Measurements from ENCODE around the gene MCAM.

Gene MCAM

DNA sequence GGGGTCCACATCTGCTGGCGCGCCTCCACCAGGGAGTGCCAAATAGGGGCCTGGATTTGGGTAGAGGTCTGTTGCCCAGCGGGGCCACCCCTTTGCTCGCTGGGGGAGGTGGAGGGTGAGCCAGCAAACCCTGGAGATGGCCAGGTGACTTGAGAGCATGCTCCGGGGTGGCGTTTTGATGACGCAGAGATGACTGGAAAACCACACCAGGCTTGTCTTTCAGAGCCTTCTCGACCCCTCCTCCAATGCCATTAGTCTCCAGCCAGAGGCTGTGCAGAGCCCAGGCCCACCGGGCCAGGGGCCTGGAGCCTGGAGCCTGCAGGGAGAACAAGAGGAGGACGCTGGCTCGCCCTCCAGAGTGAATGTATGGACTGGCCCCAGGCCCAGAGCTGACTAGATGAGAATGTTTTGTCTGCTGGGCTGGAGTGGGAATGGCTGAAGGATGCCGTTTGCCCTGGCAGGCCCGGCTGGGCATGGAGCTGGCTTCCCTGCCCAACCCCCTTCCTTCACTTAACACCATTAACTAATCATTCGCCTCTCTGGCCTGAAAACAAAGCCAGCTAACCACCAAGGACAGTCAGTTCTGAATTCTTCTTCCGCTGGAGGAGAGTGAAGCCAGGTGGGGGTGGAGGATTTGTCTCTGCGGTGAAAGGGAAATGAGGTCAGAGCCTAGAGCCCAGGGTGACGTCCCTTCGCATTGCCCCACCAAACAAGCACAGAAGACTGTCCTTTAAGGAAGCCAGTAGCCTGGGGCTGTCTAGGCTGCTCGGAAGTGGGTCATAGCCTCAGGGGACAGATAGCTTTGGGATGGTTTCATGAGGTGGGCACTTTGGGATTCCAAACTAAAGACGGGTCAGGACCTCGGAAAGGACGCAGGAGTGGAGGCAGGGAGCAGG, 1.6 kb upstream of the MCAM start:
- TF ChIP-seq FOXP2 (optimal IDR thresholded peaks at IDR 0.05; ENCODE audit: borderline replicate concordance, extremely low read depth, extremely low read length, insufficient read depth) = no peak
- no peak; the same call in 1 of the 2 replicates for TF ChIP-seq POLR2AphosphoS5 (IDR thresholded peaks at IDR 0.05; ENCODE audit: low read depth, low read length)
- no peak for TF ChIP-seq TAF1 (IDR thresholded peaks at IDR 0.05; ENCODE audit: borderline replicate concordance, insufficient read depth, low read length)
- TF ChIP-seq, protein P1, sequence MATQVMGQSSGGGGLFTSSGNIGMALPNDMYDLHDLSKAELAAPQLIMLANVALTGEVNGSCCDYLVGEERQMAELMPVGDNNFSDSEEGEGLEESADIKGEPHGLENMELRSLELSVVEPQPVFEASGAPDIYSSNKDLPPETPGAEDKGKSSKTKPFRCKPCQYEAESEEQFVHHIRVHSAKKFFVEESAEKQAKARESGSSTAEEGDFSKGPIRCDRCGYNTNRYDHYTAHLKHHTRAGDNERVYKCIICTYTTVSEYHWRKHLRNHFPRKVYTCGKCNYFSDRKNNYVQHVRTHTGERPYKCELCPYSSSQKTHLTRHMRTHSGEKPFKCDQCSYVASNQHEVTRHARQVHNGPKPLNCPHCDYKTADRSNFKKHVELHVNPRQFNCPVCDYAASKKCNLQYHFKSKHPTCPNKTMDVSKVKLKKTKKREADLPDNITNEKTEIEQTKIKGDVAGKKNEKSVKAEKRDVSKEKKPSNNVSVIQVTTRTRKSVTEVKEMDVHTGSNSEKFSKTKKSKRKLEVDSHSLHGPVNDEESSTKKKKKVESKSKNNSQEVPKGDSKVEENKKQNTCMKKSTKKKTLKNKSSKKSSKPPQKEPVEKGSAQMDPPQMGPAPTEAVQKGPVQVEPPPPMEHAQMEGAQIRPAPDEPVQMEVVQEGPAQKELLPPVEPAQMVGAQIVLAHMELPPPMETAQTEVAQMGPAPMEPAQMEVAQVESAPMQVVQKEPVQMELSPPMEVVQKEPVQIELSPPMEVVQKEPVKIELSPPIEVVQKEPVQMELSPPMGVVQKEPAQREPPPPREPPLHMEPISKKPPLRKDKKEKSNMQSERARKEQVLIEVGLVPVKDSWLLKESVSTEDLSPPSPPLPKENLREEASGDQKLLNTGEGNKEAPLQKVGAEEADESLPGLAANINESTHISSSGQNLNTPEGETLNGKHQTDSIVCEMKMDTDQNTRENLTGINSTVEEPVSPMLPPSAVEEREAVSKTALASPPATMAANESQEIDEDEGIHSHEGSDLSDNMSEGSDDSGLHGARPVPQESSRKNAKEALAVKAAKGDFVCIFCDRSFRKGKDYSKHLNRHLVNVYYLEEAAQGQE (IDR thresholded peaks at IDR 0.05; ENCODE audit: insufficient read depth in 1 of 2, low read depth in 2 of 2, low read length in 2 of 2) = no peak
- no peak for TF ChIP-seq SIN3A (IDR thresholded peaks at IDR 0.05; ENCODE audit: borderline replicate concordance, insufficient read depth, low read length)

DNA sequence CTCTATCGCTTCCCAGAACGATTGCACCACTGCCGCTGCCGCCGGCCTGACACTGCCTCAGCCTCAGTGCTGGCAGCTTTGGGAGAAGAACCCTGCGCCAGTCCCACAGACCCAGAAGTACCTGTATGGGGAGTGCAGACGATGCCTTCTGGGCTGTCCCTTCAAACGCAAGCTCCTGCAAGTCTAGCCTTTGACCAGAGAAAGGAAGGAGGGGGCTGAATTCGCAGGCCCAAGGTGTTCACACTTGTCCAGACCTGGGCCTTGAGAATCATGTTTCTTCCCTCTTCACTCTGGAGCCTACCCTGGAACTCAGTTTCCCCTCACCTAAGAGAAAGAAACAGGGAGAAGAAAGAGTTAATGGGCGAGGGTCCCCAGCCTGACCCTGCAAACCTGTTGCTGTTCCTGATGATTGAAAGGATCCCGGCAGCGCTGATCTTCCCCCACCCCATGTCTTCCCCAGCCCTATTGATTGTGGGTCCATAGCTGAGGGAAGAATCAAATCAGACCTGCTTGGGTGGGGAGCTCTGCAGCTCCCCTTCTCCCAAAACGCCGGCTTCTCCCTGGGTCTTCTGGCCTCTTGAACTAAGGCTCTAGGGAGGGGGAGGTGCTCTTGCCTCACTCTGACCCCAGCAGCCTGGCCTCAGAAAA, 786 bp upstream of the MCAM start:
- TF ChIP-seq SIN3A (IDR thresholded peaks at IDR 0.05; ENCODE audit: borderline replicate concordance, insufficient read depth, low read length) = no peak

DNA sequence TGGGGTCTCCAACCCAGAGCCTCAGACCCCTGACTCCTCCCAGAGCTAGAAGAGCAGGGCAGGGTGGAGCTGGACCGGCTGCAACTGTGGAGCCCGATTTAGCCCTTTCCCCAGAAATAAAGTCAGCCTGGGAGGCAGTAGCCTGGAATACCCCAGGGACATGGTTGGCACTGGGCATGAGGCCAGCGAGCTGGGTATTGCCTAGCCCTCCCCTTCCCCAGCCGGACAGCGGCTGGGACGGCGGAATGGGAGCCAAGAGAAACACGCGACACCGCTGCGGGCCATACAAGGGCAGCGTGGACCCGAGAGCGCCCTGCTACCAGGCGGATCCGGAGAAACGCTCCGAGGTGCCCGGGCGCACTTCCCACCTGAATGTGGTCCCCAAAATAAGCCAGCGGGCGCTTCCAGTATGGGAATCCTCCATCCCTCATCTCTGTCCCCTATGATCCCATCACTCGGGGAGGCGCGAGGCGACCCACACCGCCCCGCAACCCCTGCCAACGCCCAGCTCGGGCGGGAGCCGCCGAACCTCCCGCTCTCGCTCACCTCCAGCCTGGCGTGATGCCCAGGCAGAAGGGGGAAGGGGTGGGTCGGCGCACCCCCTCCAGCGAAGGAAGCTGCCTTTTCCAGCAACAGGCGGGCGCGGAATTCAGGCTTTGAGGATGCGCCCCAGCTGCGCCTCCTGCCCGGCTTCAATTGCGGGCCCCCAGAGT, 758 bp downstream of the MCAM start:
- TF ChIP-seq FOXP2 (optimal IDR thresholded peaks at IDR 0.05; ENCODE audit: borderline replicate concordance, extremely low read depth, extremely low read length, insufficient read depth) (no peak), SIN3A (IDR thresholded peaks at IDR 0.05; ENCODE audit: borderline replicate concordance, insufficient read depth, low read length) (no peak), POLR2AphosphoS5 (IDR thresholded peaks at IDR 0.05; ENCODE audit: low read depth, low read length) (no peak), TAF1 (IDR thresholded peaks at IDR 0.05; ENCODE audit: borderline replicate concordance, insufficient read depth, low read length) (no peak)
- TF ChIP-seq, protein P1 (IDR thresholded peaks at IDR 0.05; ENCODE audit: insufficient read depth in 1 of 2, low read depth in 2 of 2, low read length in 2 of 2) = no peak

DNA sequence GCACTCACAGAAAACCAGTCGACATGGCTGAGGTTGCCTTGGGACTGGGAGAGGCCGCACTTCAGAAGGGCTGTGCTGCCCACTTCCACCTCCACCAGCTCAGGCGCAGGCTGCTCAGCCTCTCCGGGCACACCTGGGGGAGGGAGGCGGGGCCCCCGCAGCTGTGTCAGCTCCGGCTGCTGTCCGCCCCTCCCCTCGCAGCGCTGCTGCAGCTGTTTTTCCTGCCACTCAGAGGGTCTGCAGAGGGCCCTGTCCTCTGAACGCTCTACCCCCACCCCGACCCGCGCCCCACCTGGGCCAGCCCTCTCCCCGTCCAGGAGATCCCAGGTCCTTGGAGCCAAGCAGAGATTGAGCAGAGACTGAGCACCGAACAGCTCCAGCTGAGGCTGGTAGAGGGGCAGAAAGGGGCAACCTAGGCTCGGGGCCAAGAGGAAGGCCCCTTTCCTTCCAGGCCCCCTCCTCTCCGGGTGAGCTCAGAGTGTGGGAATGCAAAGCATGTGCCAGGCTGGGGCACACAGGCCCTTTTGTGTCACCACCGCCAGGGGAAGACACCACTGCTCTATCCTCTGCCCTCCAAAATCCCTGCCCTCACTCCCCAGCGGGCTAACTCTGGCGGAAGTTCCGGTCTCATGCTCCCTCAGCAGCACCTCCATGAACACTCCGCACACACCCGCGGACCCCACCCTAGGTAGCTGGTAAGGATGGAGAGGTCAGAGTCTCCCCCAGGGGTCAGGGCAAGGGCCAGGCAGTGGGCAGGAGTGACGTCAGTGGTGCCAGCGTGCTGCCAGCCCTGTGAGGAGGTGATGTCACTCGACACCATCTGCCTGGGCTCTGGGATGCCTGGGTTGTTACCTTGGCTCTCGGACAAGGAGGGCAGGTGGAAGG, 1.6 kb downstream of the MCAM start:
- TF ChIP-seq POLR2AphosphoS5 (IDR thresholded peaks at IDR 0.05; ENCODE audit: low read depth, low read length) (no peak), FOXP2 (optimal IDR thresholded peaks at IDR 0.05; ENCODE audit: borderline replicate concordance, extremely low read depth, extremely low read length, insufficient read depth) (no peak), SIN3A (IDR thresholded peaks at IDR 0.05; ENCODE audit: borderline replicate concordance, insufficient read depth, low read length) (no peak), TAF1 (IDR thresholded peaks at IDR 0.05; ENCODE audit: borderline replicate concordance, insufficient read depth, low read length) (no peak)
- TF ChIP-seq, protein P1 (IDR thresholded peaks at IDR 0.05; ENCODE audit: insufficient read depth in 1 of 2, low read depth in 2 of 2, low read length in 2 of 2) = no peak

DNA sequence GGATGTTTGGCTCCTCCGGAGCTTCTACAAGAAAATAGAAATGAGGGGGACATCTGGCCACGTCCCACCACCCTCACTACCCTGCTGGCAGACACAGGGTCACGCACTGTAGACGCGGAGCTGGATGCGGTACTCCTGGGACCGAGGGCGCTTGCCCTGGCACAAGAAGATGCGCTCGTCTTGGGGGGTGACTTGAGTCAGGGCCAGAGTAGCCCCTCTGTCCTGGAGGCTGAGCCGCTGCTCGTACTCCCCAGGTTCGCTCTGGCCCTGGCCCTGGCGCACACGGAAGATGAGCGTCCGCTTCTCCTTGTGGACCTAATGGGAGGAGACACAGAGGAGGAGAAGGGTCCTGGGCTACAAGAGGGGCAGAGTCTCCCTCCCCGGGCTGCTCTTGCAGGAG, 2.2 kb downstream of the MCAM start:
- TF ChIP-seq FOXP2 (optimal IDR thresholded peaks at IDR 0.05; ENCODE audit: borderline replicate concordance, extremely low read depth, extremely low read length, insufficient read depth) (no peak), TAF1 (IDR thresholded peaks at IDR 0.05; ENCODE audit: borderline replicate concordance, insufficient read depth, low read length) (no peak), SIN3A (IDR thresholded peaks at IDR 0.05; ENCODE audit: borderline replicate concordance, insufficient read depth, low read length) (no peak), POLR2AphosphoS5 (IDR thresholded peaks at IDR 0.05; ENCODE audit: low read depth, low read length) (no peak)
- TF ChIP-seq, protein P1 (IDR thresholded peaks at IDR 0.05; ENCODE audit: insufficient read depth in 1 of 2, low read depth in 2 of 2, low read length in 2 of 2) = no peak

All from PFSK-1 (cell line).